Tibial nerve (tissue), 4 donors: ENCODE data around the gene RYR3.

Experiments
- EP300 ChIP-seq, 2 donors: sonication (generic); formaldehyde crosslinking; IDR thresholded peaks; one replicate each; pipeline ENCODE4 v1.6.1; 2017; ENCODE audit warnings: antibody characterized with exemption in 2 of 2, mild to moderate bottlenecking in 1 of 2
- POLR2A ChIP-seq, 2 donors: fragments of 450-650 bp; IDR thresholded peaks; one replicate each; pipeline ENCODE4 v1.6.1; 2017; ENCODE audit warnings: antibody characterized with exemption in 2 of 2, mild to moderate bottlenecking in 2 of 2, moderate library complexity in 2 of 2
- TF ChIP-seq, protein P1 (sequence below), 5 experiments: fragments of 200-600 bp in 3 of 5; fragments of 450-650 bp in 2 of 5; sonication (generic) in 3 of 5; IDR thresholded peaks; one replicate each; pipeline ENCODE4 v1.5.1; 2016 to 2019; ENCODE audit warnings: antibody characterized with exemption in 5 of 5, mild to moderate bottlenecking in 3 of 5, moderate library complexity in 2 of 5

DNA sequence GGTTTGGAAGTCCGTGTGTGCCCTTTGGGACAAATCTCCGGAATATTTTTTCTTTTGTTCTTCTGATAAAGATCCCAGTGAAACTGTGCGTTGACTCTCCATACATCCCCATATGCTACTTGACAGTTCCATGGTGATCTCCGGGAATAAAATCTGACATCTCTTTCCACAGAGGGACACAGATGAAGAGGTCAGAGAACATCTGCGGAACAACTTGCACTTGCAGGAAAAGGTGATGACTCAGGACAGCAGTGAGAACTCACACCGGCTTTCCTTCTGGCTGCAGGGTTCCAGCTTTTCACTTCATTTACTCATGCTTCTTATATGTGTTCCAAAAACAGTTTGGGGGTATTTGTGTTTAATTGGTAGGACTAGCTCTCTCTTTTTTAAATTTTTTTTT lies 500.0 kb downstream of the RYR3 start:
- TF ChIP-seq, protein P1, sequence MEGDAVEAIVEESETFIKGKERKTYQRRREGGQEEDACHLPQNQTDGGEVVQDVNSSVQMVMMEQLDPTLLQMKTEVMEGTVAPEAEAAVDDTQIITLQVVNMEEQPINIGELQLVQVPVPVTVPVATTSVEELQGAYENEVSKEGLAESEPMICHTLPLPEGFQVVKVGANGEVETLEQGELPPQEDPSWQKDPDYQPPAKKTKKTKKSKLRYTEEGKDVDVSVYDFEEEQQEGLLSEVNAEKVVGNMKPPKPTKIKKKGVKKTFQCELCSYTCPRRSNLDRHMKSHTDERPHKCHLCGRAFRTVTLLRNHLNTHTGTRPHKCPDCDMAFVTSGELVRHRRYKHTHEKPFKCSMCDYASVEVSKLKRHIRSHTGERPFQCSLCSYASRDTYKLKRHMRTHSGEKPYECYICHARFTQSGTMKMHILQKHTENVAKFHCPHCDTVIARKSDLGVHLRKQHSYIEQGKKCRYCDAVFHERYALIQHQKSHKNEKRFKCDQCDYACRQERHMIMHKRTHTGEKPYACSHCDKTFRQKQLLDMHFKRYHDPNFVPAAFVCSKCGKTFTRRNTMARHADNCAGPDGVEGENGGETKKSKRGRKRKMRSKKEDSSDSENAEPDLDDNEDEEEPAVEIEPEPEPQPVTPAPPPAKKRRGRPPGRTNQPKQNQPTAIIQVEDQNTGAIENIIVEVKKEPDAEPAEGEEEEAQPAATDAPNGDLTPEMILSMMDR (IDR thresholded peaks at IDR 0.05): no peak
- TF ChIP-seq EP300 (IDR thresholded peaks at IDR 0.05): no peak
- no peak for TF ChIP-seq POLR2A (IDR thresholded peaks at IDR 0.05)
